ENCODE measurements around the gene MAPK8IP3.

MAPK8IP3 gene

GRCh38 chr16:1721372-1721771 lies 15.4 kb downstream of the MAPK8IP3 start:
- Histone ChIP-seq H3K4me2 (ENCODE audit: low read length) (peak overlapping the region; percentile 46; the same call in 1 of the 2 replicates), H3K27ac (ENCODE audit: low read depth, low read length) (no peak overlapping the region)

GRCh38 chr16:1723450-1724147 lies 17.6 kb downstream of the MAPK8IP3 start:
- Histone ChIP-seq H4K20me1 (ENCODE audit: control insufficient read depth, insufficient read depth, low read depth, low read length) (no peaks in the 10 kb centered on the region), H3K36me3 (ENCODE audit: control insufficient read depth, low read length) (peaks cover 47% of the 10 kb centered on the region), H3K9me3 (ENCODE audit: control insufficient read depth, insufficient read depth, low read length) (no peaks in the 10 kb centered on the region), H3K27me3 (ENCODE audit: control insufficient read depth, low read length) (no peaks in the 10 kb centered on the region), H3K4me3 (ENCODE audit: low read length) (peak overlapping the region; percentile 8), H3K79me2 (ENCODE audit: control insufficient read depth, low read length) (peaks cover 91% of the 10 kb centered on the region), H3K4me2 (ENCODE audit: low read length) (peak overlapping the region; percentile 41), H3F3A (ENCODE audit: control insufficient read depth, insufficient read depth) (peaks cover 9% of the 10 kb centered on the region), H3K27ac (ENCODE audit: low read depth, low read length) (peak overlapping the region; percentile 67), H3K9me2 (replicated peaks; ENCODE audit: control insufficient read depth, low read length) (no peaks in the 10 kb centered on the region), H3K4me1 (ENCODE audit: control insufficient read depth, low read length) (peaks cover 78% of the 10 kb centered on the region)
- TF ChIP-seq CTCF (IDR thresholded peaks at IDR 0.05; ENCODE audit: low read depth, low read length, poor library complexity, severe bottlenecking), result peak; percentile 78
- no peak for TF ChIP-seq EZH2phosphoT487 (IDR thresholded peaks at IDR 0.05; ENCODE audit: borderline replicate concordance, low read length)

More at GRCh38 chr16:1721372-1721771, 15.4 kb downstream of the MAPK8IP3 start:
- Histone ChIP-seq H3K27me3 (ENCODE audit: control insufficient read depth, low read length) (no peaks in the 10 kb centered on the region), H3K4me1 (ENCODE audit: control insufficient read depth, low read length) (peaks cover 99% of the 10 kb centered on the region), H3K79me2 (ENCODE audit: control insufficient read depth, low read length) (peaks cover 94% of the 10 kb centered on the region), H3F3A (ENCODE audit: control insufficient read depth, insufficient read depth) (peaks cover 14% of the 10 kb centered on the region), H4K20me1 (ENCODE audit: control insufficient read depth, insufficient read depth, low read depth, low read length) (no peaks in the 10 kb centered on the region), H3K36me3 (ENCODE audit: control insufficient read depth, low read length) (peaks cover 33% of the 10 kb centered on the region), H3K4me3 (ENCODE audit: low read length) (no peak overlapping the region), H3K9me3 (ENCODE audit: control insufficient read depth, insufficient read depth, low read length) (no peaks in the 10 kb centered on the region), H3K9me2 (replicated peaks; ENCODE audit: control insufficient read depth, low read length) (no peaks in the 10 kb centered on the region)
- TF ChIP-seq CTCF (IDR thresholded peaks at IDR 0.05; ENCODE audit: low read depth, low read length, poor library complexity, severe bottlenecking), result no peak
- no peak for TF ChIP-seq EZH2phosphoT487 (IDR thresholded peaks at IDR 0.05; ENCODE audit: borderline replicate concordance, low read length)

- Histone ChIP-seq H3K27me3 (ENCODE audit: control insufficient read depth, low read length) (no peaks in the 10 kb centered on the region), H3K9me2 (replicated peaks; ENCODE audit: control insufficient read depth, low read length) (no peaks in the 10 kb centered on the region), H4K20me1 (ENCODE audit: control insufficient read depth, insufficient read depth, low read depth, low read length) (no peaks in the 10 kb centered on the region), H3K4me3 (ENCODE audit: low read length) (peak overlapping the region; percentile 13; the same call in 1 of the 2 replicates), H3F3A (ENCODE audit: control insufficient read depth, insufficient read depth) (peaks cover 4% of the 10 kb centered on the region), H3K9me3 (ENCODE audit: control insufficient read depth, insufficient read depth, low read length) (no peaks in the 10 kb centered on the region), H3K36me3 (ENCODE audit: control insufficient read depth, low read length) (peaks cover 53% of the 10 kb centered on the region), H3K79me2 (ENCODE audit: control insufficient read depth, low read length) (peaks cover 87% of the 10 kb centered on the region), H3K4me1 (ENCODE audit: control insufficient read depth, low read length) (peaks cover 69% of the 10 kb centered on the region), H3K4me2 (ENCODE audit: low read length) (peak overlapping the region; percentile 41), H3K27ac (ENCODE audit: low read depth, low read length) (peak overlapping the region; percentile 67)
- no peak for TF ChIP-seq EZH2phosphoT487 (IDR thresholded peaks at IDR 0.05; ENCODE audit: borderline replicate concordance, low read length)
- no peak for TF ChIP-seq CTCF (IDR thresholded peaks at IDR 0.05; ENCODE audit: low read depth, low read length, poor library complexity, severe bottlenecking)
Observed at GRCh38 chr16:1724491-1724890, 18.5 kb downstream of the MAPK8IP3 start.

Measured in DOHH2 (cell line).